ENCODE data around the gene DSCAML1.

Gene DSCAML1

GRCh38 chr11:117752721-117753237 lies 44.2 kb downstream of the DSCAML1 start:
- no peaks in the 10 kb centered on the region for H3K4me1 ChIP-seq
- no peak for TF ChIP-seq CTCF (IDR thresholded peaks at IDR 0.05; ENCODE audit: low read depth, low read length)
- no peak for DNase-seq

DNA sequence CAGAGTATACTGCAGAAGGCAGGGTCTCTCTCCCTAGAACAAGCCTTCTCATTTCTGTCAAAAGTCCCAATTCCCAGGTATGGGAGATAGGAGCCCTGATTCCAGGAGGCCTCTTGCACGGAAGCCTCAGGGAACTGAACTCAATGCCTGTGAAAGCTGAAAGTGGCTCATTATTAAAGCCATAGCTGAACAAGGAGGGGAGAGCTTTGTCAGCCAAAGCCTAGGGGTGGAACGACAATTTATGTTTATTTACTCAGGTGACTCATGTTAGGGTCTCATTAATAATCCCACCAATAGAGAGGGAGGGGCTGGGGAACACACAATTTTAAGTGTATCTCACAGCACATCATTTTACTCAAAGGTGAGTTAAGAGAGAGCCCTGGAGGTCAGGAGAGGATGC lies 44.9 kb downstream of the DSCAML1 start:
- no peaks in the 10 kb centered on the region for H3K4me1 ChIP-seq
- H3K4me3 ChIP-seq (ENCODE audit: low read depth, low read length) = no peak overlapping the region
- TF ChIP-seq CTCF (IDR thresholded peaks at IDR 0.05; ENCODE audit: low read depth, low read length) = no peak
- no peak for DNase-seq
- peaks cover 18% of the 10 kb centered on the region for H3K27me3 ChIP-seq
- no peaks in the 10 kb centered on the region for H3K9me3 ChIP-seq
- no peaks in the 10 kb centered on the region for H3K36me3 ChIP-seq

More at GRCh38 chr11:117752721-117753237, 44.2 kb downstream of the DSCAML1 start:
- H3K36me3 ChIP-seq = no peaks in the 10 kb centered on the region
- no peak overlapping the region for H3K4me3 ChIP-seq (ENCODE audit: low read depth, low read length)
- H3K9me3 ChIP-seq = no peaks in the 10 kb centered on the region
- H3K27me3 ChIP-seq = peaks cover 23% of the 10 kb centered on the region

GRCh38 chr11:117750916-117751662 lies 45.9 kb downstream of the DSCAML1 start:
- no peak overlapping the region for H3K4me3 ChIP-seq (ENCODE audit: low read depth, low read length)
- H3K9me3 ChIP-seq = no peaks in the 10 kb centered on the region
- H3K4me1 ChIP-seq = no peaks in the 10 kb centered on the region
- no peak for TF ChIP-seq CTCF (IDR thresholded peaks at IDR 0.05; ENCODE audit: low read depth, low read length)
- H3K27me3 ChIP-seq = peaks cover 10% of the 10 kb centered on the region
- no peaks in the 10 kb centered on the region for H3K36me3 ChIP-seq
- DNase-seq = no peak

DNA sequence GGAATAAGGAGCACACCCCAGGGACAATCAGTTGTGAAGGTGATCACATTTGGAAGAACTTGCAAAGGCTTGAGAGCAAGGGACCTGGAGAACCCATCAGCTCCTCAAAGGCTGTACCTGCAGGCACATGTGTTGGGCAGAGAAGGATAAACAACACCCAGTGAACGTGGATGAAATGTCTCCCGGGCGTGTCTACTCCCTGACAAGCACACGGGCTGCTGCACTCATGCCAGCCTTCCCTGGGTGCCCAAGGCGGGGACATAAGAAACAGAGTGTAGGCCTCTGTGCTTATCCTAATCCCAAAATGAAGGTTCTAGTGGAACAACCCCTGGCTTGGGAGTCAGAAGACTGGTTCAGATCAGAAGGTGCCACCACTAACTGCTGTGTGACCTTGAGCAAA lies 46.7 kb downstream of the DSCAML1 start:
- Histone ChIP-seq H3K9me3 (no peaks in the 10 kb centered on the region), H3K36me3 (no peaks in the 10 kb centered on the region), H3K4me3 (ENCODE audit: low read depth, low read length) (no peak overlapping the region), H3K4me1 (no peaks in the 10 kb centered on the region), H3K27me3 (peaks cover 3% of the 10 kb centered on the region)
- no peak for TF ChIP-seq CTCF (IDR thresholded peaks at IDR 0.05; ENCODE audit: low read depth, low read length)
- DNase-seq = no peak

DNA sequence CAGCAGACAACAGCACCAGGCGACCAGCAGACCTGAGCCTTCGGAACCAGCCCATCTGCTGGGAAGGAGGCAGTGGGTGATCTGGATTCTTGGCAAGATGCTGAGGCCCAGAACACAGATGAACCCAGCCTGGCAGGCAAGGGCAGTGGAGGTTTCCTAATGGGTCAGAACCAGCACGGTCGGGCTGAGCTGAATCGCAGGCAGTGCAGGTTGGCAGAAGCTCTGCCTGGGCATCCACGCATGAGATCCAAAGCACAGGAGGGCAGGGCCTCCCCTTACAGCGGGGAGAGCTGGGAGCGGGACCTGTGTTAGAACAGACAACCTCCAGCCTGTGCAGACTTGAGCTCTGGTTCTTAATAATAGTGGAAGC lies 47.5 kb downstream of the DSCAML1 start:
- DNase-seq = no peak
- Histone ChIP-seq H3K36me3 (no peaks in the 10 kb centered on the region), H3K4me1 (no peaks in the 10 kb centered on the region), H3K4me3 (ENCODE audit: low read depth, low read length) (no peak overlapping the region), H3K9me3 (no peaks in the 10 kb centered on the region), H3K27me3 (no peaks in the 10 kb centered on the region)
- TF ChIP-seq CTCF (IDR thresholded peaks at IDR 0.05; ENCODE audit: low read depth, low read length) = no peak

- Histone ChIP-seq H3K36me3 (no peaks in the 10 kb centered on the region), H3K9me3 (no peaks in the 10 kb centered on the region), H3K4me1 (no peaks in the 10 kb centered on the region), H3K4me3 (ENCODE audit: low read depth, low read length) (no peak overlapping the region), H3K27me3 (no peaks in the 10 kb centered on the region)
- no peak for DNase-seq
- TF ChIP-seq CTCF (IDR thresholded peaks at IDR 0.05; ENCODE audit: low read depth, low read length) = no peak
Observed at GRCh38 chr11:117748771-117749540, 48.1 kb downstream of the DSCAML1 start.
